Peyer's patch (tissue), 4 donors: ENCODE data around the gene NAA38. TPM values are rescaled to one million over a fixed set of nuclear protein-coding genes. Genes with fewer than 3 reads are reported as not detected.

Experiments
- DNase-seq, 3 donors: peaks; one replicate each; pipeline ENCODE4 v3.0.0-alpha.2; 2017 to 2019
- H3K27ac ChIP-seq, 4 donors: fragments of 200-600 bp; sonication (generic); one replicate each; pipeline ENCODE4 v1.5.1; 2016 to 2019
- H3K27me3 ChIP-seq, 2 donors: fragments of 200-600 bp; sonication (generic); one replicate each; pipeline ENCODE4 v1.5.1; 2019
- H3K36me3 ChIP-seq, 3 donors: fragments of 200-600 bp; sonication (generic); one replicate each; pipeline ENCODE4 v1.5.1; 2016 to 2019
- H3K4me1 ChIP-seq, 4 donors: fragments of 200-600 bp; sonication (generic); one replicate each; pipeline ENCODE4 v1.5.1; 2016 to 2019
- H3K4me3 ChIP-seq, 4 donors: fragments of 200-600 bp; sonication (generic); 1 replicate in 3 of 4; 2 replicates in 1 of 4; pipeline ENCODE4 v1.5.1; 2016 to 2019; ENCODE audit warnings: mild to moderate bottlenecking in 1 of 4
- H3K9me3 ChIP-seq, 4 donors: fragments of 200-600 bp; sonication (generic); one replicate each; pipeline ENCODE4 v1.5.1; 2016 to 2019; ENCODE audit warnings: mild to moderate bottlenecking in 1 of 4
- CTCF ChIP-seq, 6 experiments: fragments of 450-650 bp in 4 of 6; fragments of 200-600 bp in 2 of 6; sonication (generic) in 1 of 6; IDR thresholded peaks; one replicate each; pipeline ENCODE4 v1.5.1; 2017 to 2019; ENCODE audit warnings: antibody characterized with exemption in 6 of 6, mild to moderate bottlenecking in 3 of 6, moderate library complexity in 1 of 6
- POLR2A ChIP-seq, 2 donors: fragments of 450-650 bp; IDR thresholded peaks; one replicate each; pipeline ENCODE4 v1.5.1; 2017; ENCODE audit warnings: antibody characterized with exemption in 2 of 2, mild to moderate bottlenecking in 2 of 2, moderate library complexity in 2 of 2
- total RNA-seq, 4 donors: library from RNA; depleted of rRNA; stranded (reverse); fragments of >200 nt; gene quantifications; one replicate each; pipeline ENCODE4 v1.1.0, GENCODE V29; 2016

Gene NAA38
- total RNA-seq, 4 donors from 2014 or later = 28.6 to 75.8 (median 47.8) TPM

- Histone ChIP-seq H3K27ac (peak overlapping the region; percentile 97 to 100 (median 97)), H3K4me3 (peak overlapping the region; percentile 72 to 80 (median 79)), H3K4me1 (peaks cover 0 to 44% (median 16%) of the 10 kb centered on the region in 4 donors), H3K27me3 (no peaks in the 10 kb centered on the region), H3K9me3 (no peaks in the 10 kb centered on the region), H3K36me3 (peaks cover 0 to 43% (median 0%) of the 10 kb centered on the region in 3 donors)
- DNase-seq = peak; percentile 94 to 95 (median 95)
- TF ChIP-seq POLR2A (IDR thresholded peaks at IDR 0.05) (peak; percentile 86 to 90), CTCF (IDR thresholded peaks at IDR 0.05) (peak in 2 of 6 experiments; percentile 4 to 6)
Observed at GRCh38 chr17:7843536-7844291, 13.6 kb downstream of the NAA38 start.

GRCh38 chr17:7843257-7843535, 14.2 kb downstream of the NAA38 start:
- TF ChIP-seq CTCF (IDR thresholded peaks at IDR 0.05) (no peak), POLR2A (IDR thresholded peaks at IDR 0.05) (no peak)
- peak in 1 of 3 donors; percentile 76 for DNase-seq
- H3K27me3 ChIP-seq = no peaks in the 10 kb centered on the region
- no peaks in the 10 kb centered on the region for H3K9me3 ChIP-seq
- H3K27ac ChIP-seq = peak overlapping the region; percentile 97 to 100 (median 97)
- peaks cover 0 to 48% (median 17%) of the 10 kb centered on the region in 4 donors for H3K4me1 ChIP-seq
- H3K36me3 ChIP-seq = peaks cover 0 to 38% (median 0%) of the 10 kb centered on the region in 3 donors
- H3K4me3 ChIP-seq = peak overlapping the region; percentile 72 to 80 (median 79)

GRCh38 chr17:7842380-7843256, 14.7 kb downstream of the NAA38 start:
- no peaks in the 10 kb centered on the region for H3K9me3 ChIP-seq
- H3K27ac ChIP-seq = peak overlapping the region; percentile 97 to 100 (median 97)
- TF ChIP-seq CTCF (IDR thresholded peaks at IDR 0.05) = no peak
- TF ChIP-seq POLR2A (IDR thresholded peaks at IDR 0.05) = peak; percentile 57 to 59
- no peaks in the 10 kb centered on the region for H3K27me3 ChIP-seq
- H3K36me3 ChIP-seq = peaks cover 0 to 32% (median 0%) of the 10 kb centered on the region in 3 donors
- peak overlapping the region; percentile 72 to 80 (median 79) for H3K4me3 ChIP-seq
- peak in 2 of 3 donors; percentile 77 to 89 for DNase-seq
- H3K4me1 ChIP-seq = peaks cover 0 to 51% (median 19%) of the 10 kb centered on the region in 4 donors

- peaks cover 0 to 25% (median 0%) of the 10 kb centered on the region in 3 donors for H3K36me3 ChIP-seq
- DNase-seq = peak; percentile 85 to 95 (median 94)
- H3K4me3 ChIP-seq = peak overlapping the region; percentile 72 to 80 (median 79)
- peaks cover 0 to 57% (median 24%) of the 10 kb centered on the region in 4 donors for H3K4me1 ChIP-seq
- H3K27ac ChIP-seq = peak overlapping the region; percentile 97 to 100 (median 97)
- TF ChIP-seq POLR2A (IDR thresholded peaks at IDR 0.05) = no peak
- peak in 2 of 6 experiments; percentile 6 to 18 for TF ChIP-seq CTCF (IDR thresholded peaks at IDR 0.05)
- H3K9me3 ChIP-seq = no peaks in the 10 kb centered on the region
- H3K27me3 ChIP-seq = no peaks in the 10 kb centered on the region
Observed at GRCh38 chr17:7841915-7842379, 15.4 kb downstream of the NAA38 start.

- peak overlapping the region; percentile 97 to 100 (median 97) for H3K27ac ChIP-seq
- peaks cover 0 to 20% (median 0%) of the 10 kb centered on the region in 3 donors for H3K36me3 ChIP-seq
- peak in 2 of 6 experiments; percentile 8 to 38 for TF ChIP-seq CTCF (IDR thresholded peaks at IDR 0.05)
- TF ChIP-seq POLR2A (IDR thresholded peaks at IDR 0.05) = peak in 1 of 2 donors; percentile 20
- H3K4me1 ChIP-seq = peaks cover 0 to 61% (median 29%) of the 10 kb centered on the region in 4 donors
- H3K4me3 ChIP-seq = peak overlapping the region; percentile 72 to 80 (median 79)
- DNase-seq = peak; percentile 85 to 94 (median 91)
- H3K27me3 ChIP-seq = no peaks in the 10 kb centered on the region
- no peaks in the 10 kb centered on the region for H3K9me3 ChIP-seq
Observed at GRCh38 chr17:7841396-7841914, 15.9 kb downstream of the NAA38 start.
